GM21360 (cell line): ENCODE data around the gene ELFN1.
"Not testable (repeated sequence)": the region's sequence is repeated elsewhere in the genome, so short reads cannot be mapped to it uniquely, and the experiment has no call there.

Experiments
- ATAC-seq: cut with Tn5 transposase; IDR thresholded peaks from one replicate; pipeline ENCODE4 v1.9.1; 2021; ENCODE audit warnings: mild to moderate bottlenecking, moderate library complexity; ENCODE audit not compliant: unreplicated experiment

ELFN1 gene

DNA sequence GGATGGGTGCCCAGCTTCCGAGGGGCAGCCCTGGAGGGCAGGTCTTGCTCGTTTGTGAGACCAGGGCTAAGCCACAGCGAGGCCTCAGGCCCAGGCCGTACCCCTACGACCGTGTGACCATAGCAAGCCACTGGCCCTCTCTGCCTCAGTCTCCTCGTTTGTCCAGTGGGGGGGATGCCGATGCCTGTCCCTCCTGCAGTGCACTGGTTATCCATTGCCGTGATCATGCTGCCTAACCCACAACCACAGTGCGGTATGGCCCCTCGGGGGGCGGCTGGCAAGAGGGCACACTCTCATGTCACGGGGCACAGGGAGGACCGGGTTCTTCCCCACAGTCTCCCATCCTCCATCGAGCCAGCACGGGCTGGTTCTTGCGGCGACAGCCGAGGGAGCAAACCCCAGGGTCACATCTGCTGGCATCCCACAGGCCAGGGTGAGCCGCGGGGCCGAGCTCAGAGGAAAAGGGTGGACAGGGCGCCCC lies 80.5 kb downstream of the ELFN1 start:
- no peak for ATAC-seq

DNA sequence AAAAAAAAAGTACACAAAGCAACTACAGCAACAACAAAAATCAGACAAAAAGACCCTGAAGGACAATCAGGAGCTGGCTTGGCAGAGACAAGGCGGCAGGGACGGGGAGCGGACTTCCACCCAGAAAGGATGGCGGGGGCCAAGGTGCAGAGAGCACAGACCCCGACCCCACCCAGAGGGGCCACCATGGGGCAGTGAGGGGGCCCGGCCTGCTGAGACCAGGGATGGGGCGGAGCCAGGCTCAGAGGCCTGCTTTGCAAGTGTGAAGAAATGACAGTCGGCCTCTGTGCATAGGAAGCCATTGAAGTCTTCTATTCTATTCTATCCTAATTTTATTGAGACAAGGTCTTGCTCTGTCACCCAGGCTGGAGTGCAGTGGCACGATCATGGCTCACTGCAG lies 82.0 kb downstream of the ELFN1 start:
- no peak for ATAC-seq

DNA sequence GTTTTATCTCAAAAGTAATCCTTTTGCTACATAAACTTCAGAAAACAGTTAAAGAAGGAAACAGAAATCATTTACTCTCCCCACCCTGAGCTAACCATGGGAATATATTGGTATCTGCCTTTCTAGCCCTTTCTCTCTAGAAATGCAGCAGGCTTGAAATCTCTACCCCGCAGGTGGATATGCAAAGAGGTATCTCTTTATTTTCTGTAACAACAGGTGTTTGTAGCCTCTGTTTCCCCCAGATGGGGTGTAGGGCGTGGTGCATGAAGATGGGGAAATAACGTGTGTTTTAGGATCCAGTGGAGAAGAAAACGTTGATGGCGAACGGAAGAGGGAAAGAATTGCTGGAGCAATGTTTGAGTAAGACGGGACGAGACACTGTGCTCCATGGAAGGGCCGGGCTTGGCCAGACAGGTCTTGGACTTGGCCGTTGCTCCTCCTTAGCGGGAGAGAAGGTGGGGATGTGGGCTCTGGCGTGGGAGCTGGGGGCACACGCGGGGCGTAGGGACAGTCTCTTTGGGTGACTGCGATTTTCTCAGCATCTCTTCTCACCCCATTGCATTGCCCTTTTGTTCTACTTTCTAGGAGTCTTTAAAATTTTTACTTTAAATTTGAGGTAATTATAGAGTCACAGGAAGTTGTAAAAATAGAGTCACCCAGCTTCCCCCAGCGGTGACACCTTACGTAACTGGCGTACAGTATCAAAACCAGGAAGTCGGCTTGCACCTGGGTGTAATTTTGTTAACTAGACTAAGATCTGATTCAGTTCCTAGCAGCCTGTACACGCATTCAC lies 82.9 kb downstream of the ELFN1 start:
- no peak for ATAC-seq

DNA sequence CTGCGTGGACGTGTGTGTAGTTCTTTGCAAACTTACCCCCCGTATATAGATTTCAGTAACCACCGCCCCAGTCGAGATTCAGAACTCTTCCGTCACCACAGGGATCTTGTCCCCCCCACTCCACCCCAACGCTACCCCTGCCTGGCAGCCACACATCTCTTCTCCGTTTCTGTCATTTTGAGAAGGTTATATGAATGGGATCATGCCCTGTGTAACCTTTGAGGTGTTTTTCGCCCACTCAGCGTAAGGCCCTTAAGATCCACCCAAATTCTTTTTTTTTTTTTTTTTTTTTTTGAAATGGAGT lies 83.4 kb downstream of the ELFN1 start:
- ATAC-seq = no peak

DNA sequence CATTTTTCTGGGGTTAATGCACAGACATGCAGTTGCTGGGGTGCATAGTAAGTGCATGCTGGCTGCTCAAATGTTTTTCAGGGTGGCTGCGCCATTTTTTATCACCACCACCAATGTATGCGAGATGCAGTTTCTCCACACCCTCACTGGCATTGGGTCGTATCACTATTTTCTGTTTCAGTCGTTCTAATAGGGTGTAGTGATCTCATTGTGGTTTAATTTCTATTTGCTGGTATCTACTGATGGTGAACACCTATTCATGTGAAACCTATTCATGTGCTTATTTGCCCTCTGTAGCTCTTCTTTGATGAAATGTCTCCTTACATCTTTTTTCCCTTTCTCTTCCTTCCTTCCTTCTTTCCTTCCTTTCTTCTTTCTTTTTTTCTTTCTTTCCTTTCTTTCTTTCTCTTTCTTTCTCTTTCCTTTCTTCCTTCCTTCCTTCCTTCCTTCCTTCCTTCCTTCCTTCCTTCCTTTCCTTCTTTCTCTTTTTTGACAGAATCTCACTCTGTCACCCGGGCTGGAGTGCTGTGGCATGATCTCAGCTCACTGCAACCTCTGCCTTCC lies 84.3 kb downstream of the ELFN1 start:
- no peak for ATAC-seq

DNA sequence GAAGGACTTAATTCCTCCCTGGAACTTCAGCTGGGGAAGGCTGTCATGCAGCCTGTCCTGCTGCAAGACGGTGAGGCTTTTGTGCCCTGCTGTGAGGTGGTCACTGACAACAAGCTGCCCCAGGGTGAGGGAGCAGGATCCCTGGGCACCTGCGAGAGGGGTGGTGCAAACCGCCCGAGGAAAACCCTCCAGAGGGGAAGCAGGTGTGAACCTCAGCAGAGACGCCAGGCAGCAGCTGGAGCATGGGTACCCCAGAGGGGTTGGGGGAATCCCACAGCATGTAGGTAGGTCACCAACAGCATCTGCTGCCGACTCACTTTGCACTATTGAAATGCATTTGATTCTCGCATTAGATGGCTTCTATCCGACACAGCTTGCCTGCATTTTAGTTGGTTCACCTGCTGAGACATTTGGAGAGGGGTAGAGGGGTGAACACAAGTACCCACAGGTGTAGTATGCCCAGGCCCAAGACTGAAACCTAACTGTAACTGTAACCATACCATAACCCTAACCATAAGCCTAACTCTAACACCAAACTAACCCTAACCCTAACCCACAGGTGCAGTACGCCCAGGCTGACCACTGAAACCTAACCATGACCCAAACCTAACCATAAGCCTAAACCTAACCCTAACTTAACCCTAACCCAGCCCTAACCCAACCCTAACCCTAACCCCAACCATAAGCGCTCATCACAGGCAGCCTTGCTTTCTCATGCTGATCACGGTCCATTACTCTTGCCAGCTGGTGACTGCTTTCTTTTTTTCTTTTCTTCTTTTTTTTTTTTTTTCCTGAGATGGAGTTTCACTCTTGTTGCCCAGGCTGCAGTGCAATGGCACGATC lies 85.9 kb downstream of the ELFN1 start:
- ATAC-seq = no peak

DNA sequence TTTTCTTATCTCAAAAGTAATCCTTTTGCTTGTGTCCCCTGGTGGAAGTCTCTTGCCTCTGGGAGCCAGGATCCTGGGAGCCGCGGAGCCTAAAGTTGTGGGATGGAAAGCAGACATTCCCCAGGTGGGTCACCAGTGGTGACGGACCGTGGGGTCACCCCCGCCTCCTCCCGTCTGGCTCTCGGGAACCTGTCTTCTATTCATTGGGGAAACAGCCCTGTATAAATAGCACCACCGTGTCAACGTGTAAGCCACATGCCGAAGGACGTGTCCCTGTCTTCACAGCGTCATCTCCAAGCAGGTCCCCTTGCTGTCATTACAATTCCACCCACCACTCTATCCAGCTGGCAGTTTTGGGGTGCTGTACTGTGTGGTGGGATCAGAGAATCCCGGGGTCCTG lies 87.5 kb downstream of the ELFN1 start:
- ATAC-seq = no peak

DNA sequence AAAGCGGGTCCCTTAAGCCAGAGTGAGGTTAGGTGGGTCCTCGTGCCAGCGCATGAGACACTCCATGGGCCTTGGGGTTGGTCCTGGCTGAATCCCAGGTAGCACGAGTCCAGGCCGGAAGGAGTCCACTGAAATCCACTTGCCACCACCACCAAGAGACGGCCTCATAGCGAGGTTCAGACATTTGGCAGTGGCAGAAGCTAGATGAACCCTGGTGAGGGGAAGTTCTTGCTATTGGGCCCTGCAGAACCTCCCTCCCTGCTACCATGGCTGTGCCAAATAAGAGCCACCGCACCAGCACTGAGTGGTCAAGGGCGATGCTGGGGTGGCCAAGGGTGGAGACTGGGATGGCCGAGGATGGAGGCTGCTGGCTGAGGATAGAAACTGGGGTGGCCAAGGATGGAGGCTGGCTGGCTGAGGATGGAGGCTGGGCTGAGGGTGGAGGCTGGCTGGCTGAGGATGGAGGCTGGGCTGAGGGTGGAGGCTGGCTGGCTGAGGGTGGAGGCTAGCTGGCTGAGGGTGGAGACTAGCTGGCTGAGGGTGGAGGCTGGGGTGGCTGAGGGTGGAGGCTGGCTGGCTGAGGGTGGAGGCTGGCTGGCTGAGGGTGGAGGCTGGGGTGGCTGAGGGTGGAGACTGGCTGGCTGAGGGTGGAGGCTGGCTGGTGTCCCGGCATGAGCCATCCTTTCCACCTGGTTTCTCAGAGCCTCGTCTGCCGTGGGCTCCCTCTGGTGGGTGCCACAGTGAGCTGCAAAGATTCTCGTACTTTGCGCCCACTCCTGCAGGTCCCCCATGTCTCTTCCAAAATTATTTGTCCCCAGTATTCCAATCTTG lies 88.2 kb downstream of the ELFN1 start:
- no peak for ATAC-seq

DNA sequence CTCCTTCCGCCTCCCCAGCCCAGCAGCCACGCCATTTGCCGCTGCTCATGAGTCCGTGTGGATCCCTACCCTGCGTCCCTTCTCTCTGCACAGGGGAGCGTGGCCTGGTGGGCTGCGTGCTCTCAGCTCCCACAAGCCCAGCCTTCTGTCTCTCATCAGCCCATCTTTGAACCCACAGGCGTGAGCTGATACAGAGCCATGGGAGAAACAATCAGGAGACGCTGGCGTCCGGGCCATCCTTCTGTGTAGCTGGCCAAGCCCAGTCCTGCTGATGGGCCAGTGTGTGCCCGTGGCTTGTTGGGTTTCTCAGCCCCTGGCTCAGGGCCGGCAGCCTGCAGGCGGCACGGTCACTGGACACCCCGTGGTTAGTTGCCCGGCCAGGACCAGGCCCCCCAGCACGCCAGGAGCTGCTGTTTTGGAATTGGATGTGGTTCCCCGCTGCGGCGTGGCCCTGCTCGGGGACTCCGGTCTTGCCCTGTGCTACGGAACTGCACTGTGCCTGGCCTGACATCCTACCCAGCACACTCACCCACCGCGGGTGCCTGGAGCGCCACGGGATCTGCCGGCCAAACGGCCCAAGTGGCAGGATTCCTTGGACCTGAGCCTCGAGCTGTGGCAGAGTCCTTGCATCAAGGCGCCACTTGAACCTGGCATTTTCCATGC lies 88.9 kb downstream of the ELFN1 start:
- ATAC-seq = no peak

DNA sequence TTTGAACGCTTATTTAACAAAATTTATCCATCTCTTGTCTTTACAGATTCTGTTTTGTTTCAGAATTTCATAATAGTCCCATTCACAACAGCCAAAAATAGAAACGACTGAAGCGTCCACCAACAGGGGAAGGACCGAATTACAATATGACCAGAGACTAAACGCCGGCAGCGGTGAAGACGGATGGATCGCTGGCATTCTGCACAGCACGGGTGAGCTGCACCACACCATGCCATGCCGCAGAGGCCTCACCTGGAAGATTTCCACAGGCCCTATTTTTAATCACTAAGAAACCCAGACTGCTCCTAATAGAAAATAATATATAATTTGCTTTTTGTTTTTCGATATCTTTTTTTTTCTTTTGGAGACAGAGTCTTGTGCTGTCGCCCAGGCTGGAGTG lies 91.0 kb downstream of the ELFN1 start:
- no peak for ATAC-seq

DNA sequence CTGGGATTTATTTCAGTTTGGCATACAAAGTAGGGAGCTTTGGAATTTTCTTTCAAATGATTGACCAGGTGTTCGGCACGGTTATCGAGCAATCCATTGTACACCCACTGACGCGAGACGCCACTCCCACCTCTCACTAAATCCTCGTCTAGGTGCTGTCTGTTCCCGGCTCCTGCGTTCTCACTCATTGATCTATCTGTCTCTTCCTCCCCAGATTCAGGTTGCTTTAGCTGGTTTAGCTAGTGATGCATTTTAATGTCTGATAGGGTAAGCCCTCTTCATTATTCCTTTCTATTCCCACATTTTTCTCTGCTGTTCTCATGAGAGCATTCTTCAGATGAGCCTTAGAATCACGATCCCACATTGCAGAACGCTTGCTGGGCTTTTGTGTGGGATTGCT lies 91.7 kb downstream of the ELFN1 start:
- ATAC-seq = no peak

DNA sequence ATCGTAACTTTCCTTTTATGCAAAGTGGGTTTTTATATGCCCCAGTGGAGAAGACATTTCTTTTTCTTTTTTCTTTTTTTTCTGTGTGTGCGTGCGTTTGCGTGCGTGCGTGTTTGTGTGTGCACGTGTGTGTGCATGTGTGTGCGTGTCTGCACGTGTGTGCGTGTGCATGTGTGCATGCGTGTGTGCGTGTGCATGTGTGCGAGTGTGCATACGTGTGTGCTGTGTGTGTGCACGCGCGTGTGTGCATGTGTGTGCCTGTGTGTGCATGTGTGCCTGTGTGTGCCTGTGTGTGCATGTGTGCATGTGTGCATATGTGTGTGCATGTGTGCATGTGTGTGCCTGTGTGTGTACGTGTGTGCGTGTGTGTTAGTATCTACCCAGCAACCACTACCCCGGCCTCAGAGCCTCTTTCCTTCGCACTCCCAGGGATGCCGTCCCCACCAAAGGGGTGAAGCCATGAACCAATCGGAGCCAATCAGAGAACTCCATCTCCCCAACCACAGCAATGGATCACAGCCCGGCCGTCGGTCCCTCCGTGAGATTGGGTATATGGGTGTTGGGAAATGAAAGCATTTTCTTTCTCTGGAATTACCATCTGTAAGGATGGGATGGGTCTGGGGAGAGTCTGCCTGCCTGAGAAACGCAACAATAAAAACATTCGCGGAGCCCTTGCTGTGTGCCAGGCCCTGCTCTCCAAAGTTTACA lies 92.3 kb downstream of the ELFN1 start:
- no peak for ATAC-seq

DNA sequence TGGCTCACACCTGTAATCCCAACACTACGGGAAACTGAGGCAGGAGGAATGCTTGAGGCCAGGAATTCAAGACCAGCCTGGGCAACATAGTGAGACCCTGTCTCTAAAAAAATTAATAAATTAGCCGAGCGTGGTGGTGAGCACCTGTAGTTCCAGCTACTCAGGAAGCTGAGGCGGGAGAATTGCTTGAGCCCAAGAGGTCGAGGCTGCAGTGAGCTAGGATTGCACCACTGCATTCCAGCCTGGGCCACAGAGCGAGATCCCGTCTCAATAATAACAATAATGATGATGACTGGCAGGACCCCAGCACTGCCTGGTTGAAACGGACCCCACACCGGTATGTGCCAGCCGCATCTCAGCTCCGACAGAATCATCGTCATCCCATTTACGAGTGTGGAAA lies 93.0 kb downstream of the ELFN1 start:
- no peak for ATAC-seq

DNA sequence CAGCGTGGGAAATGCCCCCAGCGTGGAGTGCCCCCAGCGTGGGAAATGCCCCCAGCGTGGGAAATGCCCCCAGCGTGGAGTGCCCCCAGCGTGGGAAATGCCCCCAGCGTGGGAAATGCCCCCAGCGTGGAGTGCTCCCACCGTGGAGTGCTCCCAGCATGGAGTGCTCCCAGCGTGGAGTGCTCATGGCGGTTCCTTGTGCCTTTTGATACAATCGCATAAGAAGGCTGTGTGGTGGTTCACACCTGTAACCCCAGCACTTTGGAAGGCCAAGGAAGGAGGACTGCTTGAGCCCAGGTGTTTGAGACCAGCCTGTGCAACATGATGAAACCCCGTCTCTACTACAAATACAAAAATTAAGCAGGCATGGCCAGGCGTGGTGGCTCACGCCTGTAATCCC lies 93.8 kb downstream of the ELFN1 start:
- ATAC-seq = not testable (repeated sequence)

DNA sequence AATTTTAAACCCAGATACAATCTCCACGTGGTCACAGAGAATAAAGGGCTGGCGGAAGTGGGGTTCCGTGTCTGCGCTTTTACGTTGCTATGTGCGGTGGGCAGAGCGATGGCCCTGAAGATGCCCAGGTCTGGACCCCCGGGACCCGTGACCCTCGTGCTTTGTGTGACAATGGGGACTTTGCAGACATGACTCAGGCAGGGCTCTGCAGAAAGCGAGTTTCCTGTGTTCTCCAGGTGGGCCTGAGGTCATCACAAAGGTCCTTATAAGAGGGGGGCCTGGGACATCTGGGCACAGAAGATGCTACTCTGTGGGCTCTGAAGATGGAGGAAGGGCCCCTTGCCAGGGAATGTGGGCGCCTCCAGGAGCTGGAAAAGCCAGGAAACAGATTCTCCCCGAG lies 95.3 kb downstream of the ELFN1 start:
- no peak for ATAC-seq

DNA sequence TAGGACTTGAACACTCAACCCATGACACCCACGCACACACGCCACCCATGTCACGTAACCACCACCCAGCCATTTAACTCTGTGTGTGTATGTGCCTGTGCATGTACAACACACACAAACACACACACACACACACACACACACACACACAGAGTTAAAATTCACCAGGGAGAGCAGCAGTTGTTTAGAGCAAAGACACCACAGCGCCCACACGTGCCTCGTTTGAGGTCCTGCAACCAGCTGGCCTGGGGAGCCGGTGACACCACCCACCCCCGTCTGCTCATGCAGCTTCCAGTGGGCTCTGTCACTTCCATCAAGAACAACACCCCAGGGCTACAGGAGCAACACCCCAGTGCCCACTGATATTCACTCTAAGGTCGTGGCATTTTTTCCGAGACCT lies 97.4 kb downstream of the ELFN1 start:
- ATAC-seq = no peak

DNA sequence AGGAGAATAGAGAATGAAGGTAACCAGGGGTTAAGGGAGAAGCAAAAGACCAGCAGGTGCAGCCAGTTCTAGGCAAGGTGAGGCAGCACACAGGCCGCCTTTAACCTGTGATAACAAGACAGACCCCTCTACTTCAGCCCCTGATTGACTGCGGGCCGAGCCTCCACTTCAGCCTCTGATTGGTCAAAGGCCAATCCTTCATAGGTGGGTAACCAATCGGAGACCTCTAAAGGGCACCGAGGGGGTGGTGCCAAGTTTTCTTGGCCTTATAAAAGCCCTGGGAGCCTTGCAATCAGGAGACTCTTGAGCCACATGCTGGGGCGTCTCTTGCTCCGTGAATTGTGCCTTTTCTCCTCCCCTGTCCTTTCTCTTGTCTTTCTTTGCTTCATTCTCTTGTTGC lies 98.8 kb downstream of the ELFN1 start:
- no peak for ATAC-seq

DNA sequence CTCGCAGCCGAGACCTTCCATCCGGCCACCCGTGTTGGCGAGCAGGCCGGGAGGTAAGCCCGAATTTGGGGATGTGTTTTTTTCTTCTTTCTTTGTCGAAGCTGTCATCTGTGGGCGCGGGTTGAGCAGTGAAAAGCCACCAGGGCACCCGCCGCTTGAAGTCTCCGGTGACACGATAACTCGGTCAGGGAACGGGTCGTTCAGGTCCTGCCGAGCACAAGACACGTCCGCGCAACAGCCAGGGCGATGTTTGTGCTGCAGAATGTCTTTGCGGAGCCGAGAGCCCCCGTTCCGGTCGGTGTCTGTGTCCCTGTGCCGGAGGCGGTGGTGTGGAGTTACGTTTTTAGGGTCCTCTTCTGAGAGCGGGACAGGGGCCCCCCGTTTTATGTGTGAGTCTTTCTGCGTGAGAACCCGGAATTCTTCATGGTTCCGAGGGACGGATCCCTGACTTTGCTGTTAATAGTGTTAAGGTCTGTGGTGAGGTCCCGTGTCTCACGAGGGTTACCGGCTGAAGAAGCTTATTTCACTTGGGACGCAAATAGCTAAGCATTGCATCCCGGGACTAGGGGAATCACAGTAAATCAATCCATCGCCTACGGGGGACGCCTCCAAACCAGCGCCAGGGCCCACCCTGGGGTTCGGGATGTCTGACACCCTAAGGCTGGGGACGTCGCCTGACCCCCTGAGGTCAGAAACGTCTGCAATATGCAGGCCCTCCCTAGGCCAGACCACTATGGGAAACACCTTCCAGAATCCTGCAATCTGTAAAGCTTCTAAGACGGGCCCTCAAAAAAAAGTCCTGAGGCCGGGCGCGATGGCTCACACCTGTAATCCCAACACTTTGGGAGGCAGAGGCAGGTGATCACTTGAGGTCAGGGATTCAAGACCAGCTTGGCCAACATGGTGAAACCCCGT lies 99.5 kb downstream of the ELFN1 start:
- no peak for ATAC-seq

DNA sequence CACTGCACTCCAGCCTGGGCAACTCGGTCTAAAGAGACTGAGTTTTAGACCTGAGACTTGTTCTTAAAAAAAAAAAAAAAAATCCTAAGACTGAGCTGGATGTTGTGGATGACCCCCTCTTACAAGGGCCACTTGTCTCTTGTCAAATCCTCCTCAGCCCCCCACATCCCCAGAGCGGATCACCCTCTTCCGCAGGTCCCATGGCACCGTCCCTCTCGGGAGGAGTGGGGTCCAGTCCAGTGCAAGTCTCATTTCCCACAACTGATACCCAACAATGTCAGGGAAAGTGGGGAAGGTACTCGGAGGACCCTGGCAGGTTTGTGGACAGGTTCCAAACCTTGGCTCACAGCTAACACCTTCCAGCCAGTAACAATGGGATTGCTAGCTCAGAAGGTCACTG lies 100.3 kb downstream of the ELFN1 start:
- no peak for ATAC-seq
